ENCODE data around the gene LRRC38.

Gene LRRC38

GRCh38 chr1:13516606-13517005 lies 2.8 kb upstream of the LRRC38 start:
- DNase-seq (ENCODE audit: low spot score): no peak

- no peak for DNase-seq (ENCODE audit: low spot score)
These were observed 1.0 kb upstream of the LRRC38 start for GRCh38 chr1:13514821-13515220.

- no peak for DNase-seq (ENCODE audit: low spot score)
These were observed 524 bp downstream of the LRRC38 start for GRCh38 chr1:13513063-13513894.

GRCh38 chr1:13512472-13512871 lies 1.3 kb downstream of the LRRC38 start:
- DNase-seq (ENCODE audit: low spot score): no peak

- no peak for DNase-seq (ENCODE audit: low spot score)
These were observed 3.3 kb downstream of the LRRC38 start for GRCh38 chr1:13510499-13510898.

- DNase-seq (ENCODE audit: low spot score): no peak
These were observed 6.7 kb downstream of the LRRC38 start for GRCh38 chr1:13507075-13507474.

GRCh38 chr1:13505020-13505419 lies 8.8 kb downstream of the LRRC38 start:
- DNase-seq (ENCODE audit: low spot score): no peak

- no peak for DNase-seq (ENCODE audit: low spot score)
These were observed 13.0 kb downstream of the LRRC38 start for GRCh38 chr1:13500806-13501205.

- DNase-seq (ENCODE audit: low spot score): no peak
These were observed 14.4 kb downstream of the LRRC38 start for GRCh38 chr1:13499422-13499821.

GRCh38 chr1:13498553-13498952 lies 15.2 kb downstream of the LRRC38 start:
- peak; percentile 83 for DNase-seq (ENCODE audit: low spot score)

GRCh38 chr1:13495186-13495585 lies 18.6 kb downstream of the LRRC38 start:
- DNase-seq (ENCODE audit: low spot score): no peak

- DNase-seq (ENCODE audit: low spot score): no peak
These were observed 19.1 kb downstream of the LRRC38 start for GRCh38 chr1:13494712-13495111.

GRCh38 chr1:13494025-13494424 lies 19.8 kb downstream of the LRRC38 start:
- DNase-seq (ENCODE audit: low spot score): peak; percentile 75

- DNase-seq (ENCODE audit: low spot score): no peak
These were observed 21.1 kb downstream of the LRRC38 start for GRCh38 chr1:13492711-13493110.

- DNase-seq (ENCODE audit: low spot score): no peak
These were observed 25.8 kb downstream of the LRRC38 start for GRCh38 chr1:13487957-13488356.

- DNase-seq (ENCODE audit: low spot score): peak; percentile 66
These were observed 26.5 kb downstream of the LRRC38 start for GRCh38 chr1:13487143-13487868.

- no peak for DNase-seq (ENCODE audit: low spot score)
These were observed 29.9 kb downstream of the LRRC38 start for GRCh38 chr1:13483946-13484345.

GRCh38 chr1:13482600-13482999 lies 31.2 kb downstream of the LRRC38 start:
- no peak for DNase-seq (ENCODE audit: low spot score)

GRCh38 chr1:13479171-13479856 lies 34.5 kb downstream of the LRRC38 start:
- no peak for DNase-seq (ENCODE audit: low spot score)

GRCh38 chr1:13478692-13479091 lies 35.1 kb downstream of the LRRC38 start:
- no peak for DNase-seq (ENCODE audit: low spot score)

- peak; percentile 71 for DNase-seq (ENCODE audit: low spot score)
These were observed 44.5 kb downstream of the LRRC38 start for GRCh38 chr1:13469343-13469742.

- no peak for DNase-seq (ENCODE audit: low spot score)
These were observed 48.3 kb downstream of the LRRC38 start for GRCh38 chr1:13465515-13465914.

GRCh38 chr1:13462682-13463081 lies 51.1 kb downstream of the LRRC38 start:
- DNase-seq (ENCODE audit: low spot score): no peak

Measured in NAMALWA (cell line).